Kasumi-1 (cell line): ENCODE measurements around the gene LCMT1.
"Not testable (repeated sequence)": the region's sequence is repeated elsewhere in the genome, so short reads cannot be mapped to it uniquely, and the experiment has no call there.

Source experiments
- DNase-seq, 2 experiments: peaks; one replicate each; lab custom pipeline; 2025; lab: John Stamatoyannopoulos, UW

The LCMT1 gene

GRCh38 chr16:25148568-25149215, 37.1 kb downstream of the LCMT1 start:
- no peak for DNase-seq

- no peak for DNase-seq
These were observed 40.5 kb downstream of the LCMT1 start for GRCh38 chr16:25151996-25152395.

GRCh38 chr16:25155553-25156460, 44.3 kb downstream of the LCMT1 start:
- DNase-seq, result no peak

- no peak for DNase-seq
These were observed 45.8 kb downstream of the LCMT1 start for GRCh38 chr16:25157271-25157875.

GRCh38 chr16:25158401-25158800, 46.9 kb downstream of the LCMT1 start:
- no peak for DNase-seq

GRCh38 chr16:25161753-25162367, 50.3 kb downstream of the LCMT1 start:
- no peak for DNase-seq

- DNase-seq, result no peak
These were observed 52.1 kb downstream of the LCMT1 start for GRCh38 chr16:25163683-25164082.

- no peak for DNase-seq
These were observed 53.7 kb downstream of the LCMT1 start for GRCh38 chr16:25165284-25165683.

- DNase-seq, result not testable (repeated sequence)
These were observed 56.4 kb downstream of the LCMT1 start for GRCh38 chr16:25167920-25168319.

- no peak for DNase-seq
These were observed 59.8 kb downstream of the LCMT1 start for GRCh38 chr16:25171390-25171789.

- no peak for DNase-seq
These were observed 61.3 kb downstream of the LCMT1 start for GRCh38 chr16:25172831-25173230.

- no peak for DNase-seq
These were observed 62.7 kb downstream of the LCMT1 start for GRCh38 chr16:25174285-25174684.

- no peak for DNase-seq
These were observed 64.6 kb downstream of the LCMT1 start for GRCh38 chr16:25176136-25176535.

GRCh38 chr16:25177512-25177830, 65.9 kb downstream of the LCMT1 start:
- no peak for DNase-seq

- DNase-seq, result no peak
These were observed 66.5 kb downstream of the LCMT1 start for GRCh38 chr16:25177831-25178688.

GRCh38 chr16:25181236-25181635, 69.7 kb downstream of the LCMT1 start:
- not testable (repeated sequence) for DNase-seq

- no peak for DNase-seq
These were observed 73.2 kb downstream of the LCMT1 start for GRCh38 chr16:25184771-25185170.

- DNase-seq, result no peak
These were observed 75.9 kb downstream of the LCMT1 start for GRCh38 chr16:25187491-25187795.

- no peak for DNase-seq
These were observed 77.8 kb downstream of the LCMT1 start for GRCh38 chr16:25189305-25189704.

GRCh38 chr16:25192096-25192495, 80.6 kb downstream of the LCMT1 start:
- no peak for DNase-seq

GRCh38 chr16:25194273-25194878, 82.8 kb downstream of the LCMT1 start:
- DNase-seq, result no peak
